Right atrium auricular region (tissue), 2 donors: ENCODE measurements around the gene SOHLH2. TPM values are rescaled to one million over a fixed set of nuclear protein-coding genes. Genes with fewer than 3 reads are reported as not detected.

Experiments used
- DNase-seq: peaks from one replicate; pipeline ENCODE4 v3.0.0-alpha.2; 2019; ENCODE audit warnings: low spot score
- H3K27ac ChIP-seq, 2 donors: fragments of 200-600 bp; sonication (generic); 1 replicate in 1 of 2; 2 replicates in 1 of 2; pipeline ENCODE4 v1.5.1; 2016 to 2019
- H3K27me3 ChIP-seq, 2 donors: fragments of 200-600 bp; sonication (generic); one replicate each; pipeline versions ENCODE4 v1.5.1 to v1.6.0; 2017 to 2019
- H3K36me3 ChIP-seq: fragments of 200-600 bp; sonication (generic); one replicate; pipeline ENCODE4 v1.5.1; 2016
- H3K4me1 ChIP-seq, 2 donors: fragments of 200-600 bp; sonication (generic); one replicate each; pipeline versions ENCODE4 v1.5.1 to v1.6.0; 2017 to 2019
- H3K4me3 ChIP-seq, 2 donors: fragments of 200-600 bp; sonication (generic); 1 replicate in 1 of 2; 2 replicates in 1 of 2; pipeline ENCODE4 v1.5.1; 2017 to 2019; ENCODE audit warnings: mild to moderate bottlenecking in 1 of 2, moderate library complexity in 1 of 2
- H3K9me3 ChIP-seq, 2 donors: fragments of 200-600 bp; sonication (generic); one replicate each; pipeline ENCODE4 v1.5.1; 2019
- total RNA-seq, 2 donors: library from RNA; depleted of rRNA; stranded (reverse); fragments of >200 nt; gene quantifications; one replicate each; pipeline ENCODE4 v1.1.0, GENCODE V29; 2016
- TF ChIP-seq, protein P1 (sequence below), 2 donors: fragments of 200-600 bp; sonication (generic); IDR thresholded peaks; one replicate each; pipeline ENCODE4 v1.5.1; 2019; ENCODE audit warnings: antibody characterized with exemption in 2 of 2

Gene SOHLH2, protein sequence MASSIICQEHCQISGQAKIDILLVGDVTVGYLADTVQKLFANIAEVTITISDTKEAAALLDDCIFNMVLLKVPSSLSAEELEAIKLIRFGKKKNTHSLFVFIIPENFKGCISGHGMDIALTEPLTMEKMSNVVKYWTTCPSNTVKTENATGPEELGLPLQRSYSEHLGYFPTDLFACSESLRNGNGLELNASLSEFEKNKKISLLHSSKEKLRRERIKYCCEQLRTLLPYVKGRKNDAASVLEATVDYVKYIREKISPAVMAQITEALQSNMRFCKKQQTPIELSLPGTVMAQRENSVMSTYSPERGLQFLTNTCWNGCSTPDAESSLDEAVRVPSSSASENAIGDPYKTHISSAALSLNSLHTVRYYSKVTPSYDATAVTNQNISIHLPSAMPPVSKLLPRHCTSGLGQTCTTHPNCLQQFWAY
- total RNA-seq, result under 1 TPM in 1 of 2 donors, not detected in 1; 0.20 TPM

DNA sequence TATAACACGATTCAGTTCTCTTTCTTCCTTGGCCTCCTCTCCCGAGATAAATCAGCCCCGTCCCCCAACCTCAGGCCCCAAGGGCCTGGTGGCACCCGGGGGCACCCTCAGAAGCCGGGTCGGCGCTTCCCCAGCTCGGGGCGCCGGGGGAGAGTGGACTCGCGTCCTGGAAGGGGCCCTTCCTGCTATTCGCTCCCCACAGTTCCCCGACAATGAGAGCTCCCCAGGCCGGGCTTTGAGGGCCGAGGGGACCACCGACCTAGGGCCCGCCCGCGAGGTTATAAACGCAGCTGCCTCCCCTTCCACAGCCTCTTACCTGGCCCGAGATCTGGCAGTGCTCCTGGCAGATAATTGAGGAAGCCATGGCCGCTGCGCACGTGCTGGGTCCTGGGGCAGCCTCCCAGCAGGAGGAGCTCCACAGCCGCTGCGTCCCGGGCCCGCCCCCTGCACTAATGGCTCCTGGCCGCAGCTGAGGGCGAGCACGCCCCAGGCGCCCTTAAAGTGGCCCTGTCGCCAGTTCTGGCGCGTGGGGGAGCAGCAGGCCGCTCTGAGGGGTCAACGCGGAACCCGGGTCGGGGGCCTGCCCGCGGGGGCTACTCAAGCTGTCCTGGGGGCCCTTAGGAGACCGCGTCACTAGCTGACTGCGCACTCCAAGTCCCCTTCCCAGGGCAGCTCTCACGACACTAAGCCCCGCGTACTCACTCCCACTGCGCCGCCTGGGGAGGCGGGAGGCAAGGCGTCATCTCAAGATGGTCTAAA lies at the start of gene SOHLH2:
SOHLH2 (minus strand) TSS at position 394 of the 759 bp plus-strand sequence; CDS start at position 364, 30 bp downstream.
- H3K27ac ChIP-seq, result no peak within 1 kb of the TSS
- TF ChIP-seq, protein P1, sequence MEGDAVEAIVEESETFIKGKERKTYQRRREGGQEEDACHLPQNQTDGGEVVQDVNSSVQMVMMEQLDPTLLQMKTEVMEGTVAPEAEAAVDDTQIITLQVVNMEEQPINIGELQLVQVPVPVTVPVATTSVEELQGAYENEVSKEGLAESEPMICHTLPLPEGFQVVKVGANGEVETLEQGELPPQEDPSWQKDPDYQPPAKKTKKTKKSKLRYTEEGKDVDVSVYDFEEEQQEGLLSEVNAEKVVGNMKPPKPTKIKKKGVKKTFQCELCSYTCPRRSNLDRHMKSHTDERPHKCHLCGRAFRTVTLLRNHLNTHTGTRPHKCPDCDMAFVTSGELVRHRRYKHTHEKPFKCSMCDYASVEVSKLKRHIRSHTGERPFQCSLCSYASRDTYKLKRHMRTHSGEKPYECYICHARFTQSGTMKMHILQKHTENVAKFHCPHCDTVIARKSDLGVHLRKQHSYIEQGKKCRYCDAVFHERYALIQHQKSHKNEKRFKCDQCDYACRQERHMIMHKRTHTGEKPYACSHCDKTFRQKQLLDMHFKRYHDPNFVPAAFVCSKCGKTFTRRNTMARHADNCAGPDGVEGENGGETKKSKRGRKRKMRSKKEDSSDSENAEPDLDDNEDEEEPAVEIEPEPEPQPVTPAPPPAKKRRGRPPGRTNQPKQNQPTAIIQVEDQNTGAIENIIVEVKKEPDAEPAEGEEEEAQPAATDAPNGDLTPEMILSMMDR (IDR thresholded peaks at IDR 0.05), result no peak
- H3K4me1 ChIP-seq, result no peaks in the 10 kb centered on the region
- no peaks in the 10 kb centered on the region for H3K27me3 ChIP-seq
- H3K4me3 ChIP-seq, result no peak within 1 kb of the TSS
- no peak for DNase-seq
- no peaks in the 10 kb centered on the region for H3K36me3 ChIP-seq
- H3K9me3 ChIP-seq, result no peaks in the 10 kb centered on the region

DNA sequence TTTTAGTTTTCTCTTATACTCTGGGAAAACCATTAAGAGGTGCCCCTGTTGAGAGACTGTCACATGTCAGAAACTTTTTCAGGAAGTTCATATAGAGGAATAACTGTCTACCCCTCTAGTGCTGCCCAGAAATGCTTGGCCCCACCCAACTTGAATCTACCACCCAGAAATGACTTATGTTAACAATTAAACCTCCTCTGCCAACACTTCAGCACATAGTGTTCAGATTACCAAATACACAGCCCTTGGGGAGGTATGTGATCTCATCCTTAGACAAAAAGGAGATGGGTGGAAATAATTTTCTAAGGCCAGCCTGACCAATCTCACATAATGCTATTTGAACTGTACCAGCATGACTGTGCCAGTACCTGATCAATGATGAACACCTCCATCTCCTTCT lies 47.6 kb upstream of the SOHLH2 start:
- H3K4me3 ChIP-seq, result no peak overlapping the region
- DNase-seq, result no peak
- no peaks in the 10 kb centered on the region for H3K9me3 ChIP-seq
- no peaks in the 10 kb centered on the region for H3K4me1 ChIP-seq
- no peaks in the 10 kb centered on the region for H3K27me3 ChIP-seq
- TF ChIP-seq, protein P1 (IDR thresholded peaks at IDR 0.05), result no peak
- H3K27ac ChIP-seq, result no peak overlapping the region
- no peaks in the 10 kb centered on the region for H3K36me3 ChIP-seq

DNA sequence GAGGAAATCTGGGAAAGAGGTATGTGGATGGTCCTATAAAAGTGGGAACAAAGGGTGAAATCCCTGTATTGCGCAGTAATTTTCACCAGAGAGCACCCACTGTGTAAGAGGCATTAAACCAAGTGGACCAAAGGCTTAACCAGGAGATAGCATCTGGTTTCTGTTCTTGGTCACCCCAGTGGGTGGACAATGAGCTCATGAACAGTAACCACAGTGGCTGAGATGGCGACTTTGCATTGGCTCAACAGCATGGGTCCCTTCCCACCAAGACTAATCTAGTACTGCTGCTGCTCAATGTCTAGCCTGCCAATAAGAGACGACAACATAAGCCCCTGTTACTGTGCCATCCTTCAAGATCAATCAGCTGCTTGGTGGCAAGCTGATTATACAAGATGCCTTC lies 46.7 kb upstream of the SOHLH2 start:
- H3K36me3 ChIP-seq, result no peaks in the 10 kb centered on the region
- no peak overlapping the region for H3K27ac ChIP-seq
- no peak overlapping the region for H3K4me3 ChIP-seq
- no peaks in the 10 kb centered on the region for H3K9me3 ChIP-seq
- H3K27me3 ChIP-seq, result no peaks in the 10 kb centered on the region
- TF ChIP-seq, protein P1 (IDR thresholded peaks at IDR 0.05), result no peak
- H3K4me1 ChIP-seq, result no peaks in the 10 kb centered on the region
- DNase-seq, result no peak

DNA sequence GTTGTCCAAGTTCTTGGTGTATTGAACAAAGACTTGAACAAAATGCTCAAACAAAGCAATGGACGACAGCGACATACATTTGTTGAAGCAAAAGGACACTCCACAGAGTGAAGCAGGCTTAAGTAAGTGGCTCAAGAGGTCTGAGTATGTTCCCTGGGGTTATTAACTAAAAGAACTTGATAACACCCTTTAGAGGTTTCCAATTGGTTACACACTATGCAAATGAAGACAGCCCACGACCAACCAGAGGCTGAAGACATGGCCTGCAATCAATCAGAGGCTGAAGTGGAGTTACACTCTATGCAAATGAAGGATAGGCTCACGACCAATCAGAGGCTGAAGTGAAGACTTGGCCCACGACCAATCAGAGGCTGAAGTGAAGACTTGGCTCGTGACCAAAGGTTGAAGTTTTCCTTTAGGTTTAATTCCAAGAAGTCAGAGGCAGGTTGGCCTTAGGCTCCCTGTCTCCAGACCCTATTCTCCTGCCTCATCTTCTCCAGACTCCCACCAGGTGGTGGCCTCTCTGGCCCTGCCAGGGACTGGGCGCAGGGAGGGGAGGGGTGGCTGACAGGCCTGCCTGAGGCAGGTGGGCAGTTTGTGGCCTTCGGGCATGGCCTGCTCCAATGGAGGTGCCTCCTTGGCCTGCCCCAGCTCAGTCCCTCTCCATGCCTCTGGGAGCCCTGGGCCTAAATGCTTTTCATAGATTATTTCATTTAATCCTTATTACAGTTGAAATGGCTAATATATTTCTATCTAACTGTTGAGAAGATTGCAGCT lies 45.2 kb upstream of the SOHLH2 start:
- Histone ChIP-seq H3K4me1 (no peaks in the 10 kb centered on the region), H3K9me3 (no peaks in the 10 kb centered on the region)

DNA sequence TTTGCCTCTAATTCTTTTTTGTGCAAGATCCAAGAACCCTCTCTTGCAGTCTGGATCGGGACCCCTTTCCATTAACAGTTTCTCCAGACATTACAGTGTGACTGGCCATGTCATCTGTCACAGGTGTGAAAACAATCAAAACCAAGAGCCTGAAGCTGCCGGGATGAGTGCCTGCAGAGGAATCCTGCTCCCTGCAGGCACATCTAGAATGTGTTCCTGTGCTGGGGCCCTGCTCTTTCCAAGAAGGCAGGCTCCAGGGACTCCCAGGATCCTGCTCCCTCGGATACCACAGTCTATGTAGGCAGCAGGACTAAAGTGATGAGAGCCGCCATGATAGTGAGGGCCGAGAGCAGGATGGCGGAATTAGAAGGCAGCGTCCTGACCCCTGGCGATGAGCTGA lies 44.5 kb upstream of the SOHLH2 start:
- H3K4me1 ChIP-seq, result no peaks in the 10 kb centered on the region

More for the DNA sequence above, 45.2 kb upstream of the SOHLH2 start:
- no peak for DNase-seq
- TF ChIP-seq, protein P1 (IDR thresholded peaks at IDR 0.05), result no peak
- H3K36me3 ChIP-seq, result no peaks in the 10 kb centered on the region
- no peak overlapping the region for H3K4me3 ChIP-seq
- H3K27ac ChIP-seq, result no peak overlapping the region
- no peaks in the 10 kb centered on the region for H3K27me3 ChIP-seq

More for the DNA sequence above, 44.5 kb upstream of the SOHLH2 start:
- no peaks in the 10 kb centered on the region for H3K9me3 ChIP-seq
- no peak overlapping the region for H3K27ac ChIP-seq
- H3K4me3 ChIP-seq, result no peak overlapping the region
- H3K36me3 ChIP-seq, result no peaks in the 10 kb centered on the region
- no peak for DNase-seq
- H3K27me3 ChIP-seq, result no peaks in the 10 kb centered on the region
- TF ChIP-seq, protein P1 (IDR thresholded peaks at IDR 0.05), result no peak
